PFSK-1 (cell line): Measurements from ENCODE around the gene ACTN1.

ENCODE experiments used
- POLR2AphosphoS5 ChIP-seq: IDR thresholded peaks from 2 replicates; pipeline ENCODE4 v1.6.1; 2012; ENCODE audit warnings: low read depth, mild to moderate bottlenecking, control low read depth, low read length, moderate library complexity
- TAF1 ChIP-seq: IDR thresholded peaks from 2 replicates; pipeline ENCODE4 v1.6.1; 2012; ENCODE audit warnings: low read length, control low read depth, borderline replicate concordance; ENCODE audit not compliant: insufficient read depth

- TF ChIP-seq POLR2AphosphoS5 (no peak), TAF1 (no peak)
Measured at GRCh38 chr14:68905107-68905895, 73.8 kb downstream of the ACTN1 start.
